GM12878 (cell line): Measurements from ENCODE around the gene ANKRD44. TPM values are rescaled to one million over a fixed set of nuclear protein-coding genes. Genes with fewer than 3 reads are reported as not detected.

ENCODE experiments used
- ATF2 ChIP-seq: IDR thresholded peaks from 2 replicates; pipeline ENCODE4 v1.6.1; 2012; ENCODE audit warnings: low read length, inconsistent platforms
- CHD2 ChIP-seq: IDR thresholded peaks from 2 replicates; pipeline ENCODE4 v1.6.1; 2011; ENCODE audit warnings: low read depth, low read length, improper control_type of control experiment, borderline replicate concordance
- CREB1 ChIP-seq: IDR thresholded peaks from 2 replicates; pipeline ENCODE4 v1.6.1; 2012; ENCODE audit warnings: low read depth, mild to moderate bottlenecking, inconsistent platforms
- EP300 ChIP-seq, 2 experiments: fragments of 150-350 bp in 1 of 2; IDR thresholded peaks; 2 replicates each; pipeline ENCODE4 v1.6.1; 2011 to 2012; ENCODE audit warnings: low read depth in 2 of 2, low read length in 2 of 2, borderline replicate concordance in 1 of 2, improper control_type of control experiment in 1 of 2, inconsistent platforms in 1 of 2; ENCODE audit not compliant: control insufficient read depth in 1 of 2
- LARP7 ChIP-seq: fragments of 450-650 bp; IDR thresholded peaks from 2 replicates; pipeline ENCODE4 v1.6.1; 2017; ENCODE audit warnings: mild to moderate bottlenecking
- MEF2A ChIP-seq: IDR thresholded peaks from 2 replicates; pipeline ENCODE4 v1.6.1; 2011; ENCODE audit warnings: low read depth, mild to moderate bottlenecking, low read length, moderate library complexity; ENCODE audit not compliant: insufficient read depth
- MEF2B ChIP-seq: fragments of 450-650 bp; IDR thresholded peaks from 2 replicates; pipeline ENCODE4 v1.6.1; 2018; ENCODE audit warnings: mild to moderate bottlenecking, moderate library complexity; ENCODE audit not compliant: partially characterized antibody, poor library complexity, severe bottlenecking
- MTA3 ChIP-seq: IDR thresholded peaks from 2 replicates; pipeline ENCODE4 v1.6.1; 2012; ENCODE audit warnings: low read length, inconsistent platforms, borderline replicate concordance
- NKRF ChIP-seq: fragments of 450-650 bp; conservative IDR thresholded peaks from 2 replicates; pipeline ENCODE4 v1.6.1; 2017; ENCODE audit warnings: mild to moderate bottlenecking, moderate library complexity
- NR2C1 ChIP-seq: fragments of 450-650 bp; IDR thresholded peaks from 2 replicates; pipeline ENCODE4 v1.6.1; 2017; ENCODE audit warnings: antibody characterized with exemption, mild to moderate bottlenecking, moderate library complexity
- PML ChIP-seq: IDR thresholded peaks from 2 replicates; pipeline ENCODE4 v1.6.1; 2012; ENCODE audit warnings: low read length, inconsistent platforms
- POU2F2 ChIP-seq: IDR thresholded peaks from 3 replicates; pipeline ENCODE4 v1.6.1; 2011; ENCODE audit warnings: low read depth, mild to moderate bottlenecking, low read length, borderline replicate concordance
- RELA ChIP-seq: fragments of 450-650 bp; IDR thresholded peaks from 2 replicates; pipeline ENCODE4 v1.8.0; 2014; ENCODE audit warnings: borderline replicate concordance; ENCODE audit not compliant: partially characterized antibody
- SRF ChIP-seq, 2 experiments: IDR thresholded peaks; 2 replicates each; pipeline ENCODE4 v1.6.1; 2011; ENCODE audit warnings: low read depth in 2 of 2, low read length in 2 of 2, mild to moderate bottlenecking in 1 of 2, moderate library complexity in 1 of 2
- TBL1XR1 ChIP-seq: IDR thresholded peaks from 2 replicates; pipeline ENCODE4 v1.6.1; 2012; ENCODE audit warnings: low read depth, low read length, improper control_type of control experiment
- TCF7 ChIP-seq: IDR thresholded peaks from 2 replicates; pipeline ENCODE4 v1.6.1; 2014; ENCODE audit warnings: antibody characterized with exemption, borderline replicate concordance
- ZNF274 ChIP-seq: IDR thresholded peaks from one replicate; pipeline ENCODE4 v1.8.0; 2011; ENCODE audit not compliant: insufficient read length, insufficient read depth
- ZNF622 ChIP-seq: fragments of 450-650 bp; IDR thresholded peaks from 2 replicates; pipeline ENCODE4 v1.6.1; 2017; ENCODE audit warnings: mild to moderate bottlenecking, inconsistent platforms
- polyA plus RNA-seq, 11 experiments: library from polyadenylated mRNA; depleted of rRNA in 4 of 11; unstranded in 6 of 11; stranded (reverse) in 5 of 11; fragments of >200 nt; fragmentation: Nextera tagmentation in 4 of 11; fragmentation: Illumina TruSeq in 1 of 11; extraction: Ambion mirVana in 4 of 11; extraction: Trizol in 1 of 11; gene quantifications; 1 replicate in 1 of 11; 2 replicates in 10 of 11; pipeline versions ENCODE4 v1.2.1 to v1.2.3, GENCODE V29; 2011 to 2016; ENCODE audit warnings: inconsistent platforms in 2 of 11, missing spikeins in 2 of 11, low read depth in 1 of 11
- total RNA-seq, 4 experiments: library from RNA; depleted of rRNA in 3 of 4; stranded (reverse); fragments of >200 nt in 3 of 4; fragmentation: Illumina TruSeq in 1 of 4; extraction: Trizol in 1 of 4; gene quantifications; 2 replicates each; pipeline versions ENCODE4 v1.2.1 to v1.2.3, GENCODE V29; 2013 to 2021
- TF ChIP-seq, protein P1 (sequence below): fragments of 450-650 bp; IDR thresholded peaks from 2 replicates; pipeline ENCODE4 v1.6.1; 2017; ENCODE audit warnings: borderline replicate concordance
- TF ChIP-seq, protein P2 (sequence below): fragments of 150-350 bp; IDR thresholded peaks from 2 replicates; pipeline ENCODE4 v1.6.1; 2016; ENCODE audit warnings: low read depth, low read length
- TF ChIP-seq, protein P3 (sequence below): fragments of 450-650 bp; IDR thresholded peaks from 2 replicates; pipeline ENCODE4 v1.6.1; 2016; ENCODE audit warnings: mild to moderate bottlenecking

ANKRD44 gene
- total and polyA plus RNA-seq, 10 of the 15 experiments (the other 5 are each of a cell fraction or from before 2014, with no cell fraction given): 19.1 to 99.1 (median 59.6) TPM

- TF ChIP-seq, protein P1, sequence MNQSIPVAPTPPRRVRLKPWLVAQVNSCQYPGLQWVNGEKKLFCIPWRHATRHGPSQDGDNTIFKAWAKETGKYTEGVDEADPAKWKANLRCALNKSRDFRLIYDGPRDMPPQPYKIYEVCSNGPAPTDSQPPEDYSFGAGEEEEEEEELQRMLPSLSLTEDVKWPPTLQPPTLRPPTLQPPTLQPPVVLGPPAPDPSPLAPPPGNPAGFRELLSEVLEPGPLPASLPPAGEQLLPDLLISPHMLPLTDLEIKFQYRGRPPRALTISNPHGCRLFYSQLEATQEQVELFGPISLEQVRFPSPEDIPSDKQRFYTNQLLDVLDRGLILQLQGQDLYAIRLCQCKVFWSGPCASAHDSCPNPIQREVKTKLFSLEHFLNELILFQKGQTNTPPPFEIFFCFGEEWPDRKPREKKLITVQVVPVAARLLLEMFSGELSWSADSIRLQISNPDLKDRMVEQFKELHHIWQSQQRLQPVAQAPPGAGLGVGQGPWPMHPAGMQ: no peak
- TF ChIP-seq, protein P2, sequence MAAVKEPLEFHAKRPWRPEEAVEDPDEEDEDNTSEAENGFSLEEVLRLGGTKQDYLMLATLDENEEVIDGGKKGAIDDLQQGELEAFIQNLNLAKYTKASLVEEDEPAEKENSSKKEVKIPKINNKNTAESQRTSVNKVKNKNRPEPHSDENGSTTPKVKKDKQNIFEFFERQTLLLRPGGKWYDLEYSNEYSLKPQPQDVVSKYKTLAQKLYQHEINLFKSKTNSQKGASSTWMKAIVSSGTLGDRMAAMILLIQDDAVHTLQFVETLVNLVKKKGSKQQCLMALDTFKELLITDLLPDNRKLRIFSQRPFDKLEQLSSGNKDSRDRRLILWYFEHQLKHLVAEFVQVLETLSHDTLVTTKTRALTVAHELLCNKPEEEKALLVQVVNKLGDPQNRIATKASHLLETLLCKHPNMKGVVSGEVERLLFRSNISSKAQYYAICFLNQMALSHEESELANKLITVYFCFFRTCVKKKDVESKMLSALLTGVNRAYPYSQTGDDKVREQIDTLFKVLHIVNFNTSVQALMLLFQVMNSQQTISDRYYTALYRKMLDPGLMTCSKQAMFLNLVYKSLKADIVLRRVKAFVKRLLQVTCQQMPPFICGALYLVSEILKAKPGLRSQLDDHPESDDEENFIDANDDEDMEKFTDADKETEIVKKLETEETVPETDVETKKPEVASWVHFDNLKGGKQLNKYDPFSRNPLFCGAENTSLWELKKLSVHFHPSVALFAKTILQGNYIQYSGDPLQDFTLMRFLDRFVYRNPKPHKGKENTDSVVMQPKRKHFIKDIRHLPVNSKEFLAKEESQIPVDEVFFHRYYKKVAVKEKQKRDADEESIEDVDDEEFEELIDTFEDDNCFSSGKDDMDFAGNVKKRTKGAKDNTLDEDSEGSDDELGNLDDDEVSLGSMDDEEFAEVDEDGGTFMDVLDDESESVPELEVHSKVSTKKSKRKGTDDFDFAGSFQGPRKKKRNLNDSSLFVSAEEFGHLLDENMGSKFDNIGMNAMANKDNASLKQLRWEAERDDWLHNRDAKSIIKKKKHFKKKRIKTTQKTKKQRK: no peak
- TF ChIP-seq SRF (IDR thresholded peaks at IDR 0.05; ENCODE audit: low read depth in 2 of 2, low read length in 2 of 2) (no peak), MEF2B (peak; percentile 71), MEF2A (0 out of 2 replicates have a peak, but pooled peaks have one; percentile 32), CHD2 (no peak), PML (peak; percentile 38; the same call in 1 of the 2 replicates), CREB1 (no peak), ZNF274 (no peak), ATF2 (peak; percentile 49; the same call in 1 of the 2 replicates), POU2F2 (peak; percentile 82; the same call in 2 of the 3 replicates), ZNF622 (no peak), NR2C1 (no peak), NKRF (no peak), TBL1XR1 (no peak), RELA (no peak), LARP7 (no peak), EP300 (IDR thresholded peaks at IDR 0.05; ENCODE audit: borderline replicate concordance in 1 of 2, control insufficient read depth in 1 of 2, low read depth in 2 of 2, low read length in 2 of 2) (no peak; a peak in 1 of 4 replicates), TCF7 (no peak), MTA3 (no peak)
- TF ChIP-seq, protein P3, sequence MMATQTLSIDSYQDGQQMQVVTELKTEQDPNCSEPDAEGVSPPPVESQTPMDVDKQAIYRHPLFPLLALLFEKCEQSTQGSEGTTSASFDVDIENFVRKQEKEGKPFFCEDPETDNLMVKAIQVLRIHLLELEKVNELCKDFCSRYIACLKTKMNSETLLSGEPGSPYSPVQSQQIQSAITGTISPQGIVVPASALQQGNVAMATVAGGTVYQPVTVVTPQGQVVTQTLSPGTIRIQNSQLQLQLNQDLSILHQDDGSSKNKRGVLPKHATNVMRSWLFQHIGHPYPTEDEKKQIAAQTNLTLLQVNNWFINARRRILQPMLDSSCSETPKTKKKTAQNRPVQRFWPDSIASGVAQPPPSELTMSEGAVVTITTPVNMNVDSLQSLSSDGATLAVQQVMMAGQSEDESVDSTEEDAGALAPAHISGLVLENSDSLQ: peak; percentile 39; the same call in 1 of the 2 replicates
Measured at GRCh38 chr2:197130318-197130717, 180.3 kb downstream of the ANKRD44 start (continued).
